IPS-20b (cell line): ENCODE measurements around the gene RNF213.
"Not testable (repeated sequence)": the region's sequence is repeated elsewhere in the genome, so short reads cannot be mapped to it uniquely, and the experiment has no call there.

Experiments used
- H3K27ac ChIP-seq: one replicate; pipeline ENCODE4 v1.5.1; 2013; ENCODE audit warnings: low read length
- H3K27me3 ChIP-seq: 2 replicates; pipeline ENCODE4 v1.6.1; 2013; ENCODE audit warnings: mild to moderate bottlenecking, low read length, inconsistent platforms; ENCODE audit not compliant: insufficient read depth
- H3K36me3 ChIP-seq: 2 replicates; pipeline ENCODE4 v1.6.1; 2013; ENCODE audit warnings: low read depth, mild to moderate bottlenecking, inconsistent platforms, low read length, moderate library complexity; ENCODE audit not compliant: insufficient read depth
- H3K4me1 ChIP-seq: 2 replicates; pipeline ENCODE4 v1.6.1; 2013; ENCODE audit warnings: mild to moderate bottlenecking, control low read depth, inconsistent platforms, low read length, moderate library complexity; ENCODE audit not compliant: insufficient read depth
- H3K4me3 ChIP-seq: 2 replicates; pipeline ENCODE4 v1.5.1; 2013; ENCODE audit warnings: mild to moderate bottlenecking, low read length, inconsistent platforms
- H3K9ac ChIP-seq: 2 replicates; pipeline ENCODE4 v1.6.1; 2013; ENCODE audit warnings: low read depth, mild to moderate bottlenecking, inconsistent platforms, low read length, moderate library complexity
- H3K9me3 ChIP-seq: 2 replicates; pipeline ENCODE4 v1.6.1; 2013; ENCODE audit warnings: mild to moderate bottlenecking, low read depth, low read length, inconsistent platforms; ENCODE audit not compliant: insufficient read depth

Gene RNF213

DNA sequence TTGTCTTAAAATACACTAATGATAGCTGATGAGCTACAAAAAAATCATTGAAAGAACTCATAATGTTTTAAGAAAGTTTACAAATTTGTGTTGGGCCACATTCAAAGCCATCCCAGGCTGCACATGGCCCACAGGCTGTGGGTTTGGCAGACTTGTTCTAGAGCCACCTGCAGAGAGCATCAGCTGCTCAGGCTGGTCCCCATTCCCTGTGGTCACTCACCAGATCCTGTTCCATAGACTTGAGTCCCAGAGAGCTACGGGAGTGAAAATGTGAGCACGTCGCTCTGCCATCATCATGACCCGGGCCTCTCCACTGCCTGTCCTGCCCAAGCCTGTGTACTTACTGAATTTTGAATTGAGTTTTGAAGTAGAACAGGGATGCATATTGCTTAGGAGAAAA lies 33.5 kb upstream of the RNF213 start:
- Histone ChIP-seq H3K9ac (no peak overlapping the region), H3K36me3 (peaks cover 9% of the 10 kb centered on the region; the same call in 1 of the 2 replicates), H3K4me3 (no peak overlapping the region), H3K4me1 (peaks cover 7% of the 10 kb centered on the region), H3K27me3 (no peaks in the 10 kb centered on the region), H3K27ac (no peak overlapping the region), H3K9me3 (peaks cover 9% of the 10 kb centered on the region; the same call in 1 of the 2 replicates)

DNA sequence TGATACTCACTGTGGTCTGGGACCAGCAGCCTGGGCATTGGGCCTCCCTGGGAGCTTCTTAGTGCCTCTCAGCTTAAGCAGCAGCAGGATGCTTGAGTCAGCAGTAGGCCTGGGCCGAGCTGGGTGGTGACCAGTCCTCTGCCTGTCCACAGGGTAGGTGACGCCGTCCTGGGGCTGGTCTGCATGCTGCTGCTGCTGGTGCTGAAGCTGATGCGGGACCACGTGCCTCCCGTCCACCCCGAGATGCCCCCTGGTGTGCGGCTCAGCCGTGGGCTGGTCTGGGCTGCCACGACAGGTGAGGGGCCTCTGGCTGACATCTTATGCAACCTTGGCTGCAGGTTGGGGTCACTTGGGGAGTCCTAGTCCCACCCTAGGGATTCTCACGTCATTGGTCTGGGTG lies 33.0 kb upstream of the RNF213 start:
- no peak overlapping the region for H3K27ac ChIP-seq
- H3K36me3 ChIP-seq, result peaks cover 14% of the 10 kb centered on the region
- peaks cover 7% of the 10 kb centered on the region for H3K4me1 ChIP-seq
- H3K9ac ChIP-seq, result no peak overlapping the region
- no peaks in the 10 kb centered on the region for H3K27me3 ChIP-seq
- H3K9me3 ChIP-seq, result peaks cover 13% of the 10 kb centered on the region; the same call in 1 of the 2 replicates
- H3K4me3 ChIP-seq, result no peak overlapping the region

DNA sequence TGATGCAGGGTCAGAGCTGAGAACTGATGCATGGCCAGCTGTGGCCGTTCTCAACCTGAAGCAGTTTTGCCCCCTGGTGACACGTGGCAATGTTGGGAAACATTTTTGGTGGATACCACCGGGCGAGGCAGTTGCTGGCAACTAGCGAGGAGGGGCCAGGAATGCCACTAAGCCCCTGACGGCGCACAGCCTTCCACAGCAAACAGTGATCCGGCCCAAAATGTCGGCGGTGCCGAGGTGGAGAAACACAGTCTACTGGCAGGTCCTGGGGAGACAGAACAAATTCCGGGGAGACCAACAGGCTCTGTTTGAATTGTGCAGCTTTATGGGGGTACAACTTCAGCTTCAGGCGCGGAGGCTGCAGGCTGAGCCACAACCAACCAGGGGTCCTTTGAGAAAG lies 32.2 kb upstream of the RNF213 start:
- Histone ChIP-seq H3K4me3 (no peak overlapping the region), H3K27me3 (no peaks in the 10 kb centered on the region)

DNA sequence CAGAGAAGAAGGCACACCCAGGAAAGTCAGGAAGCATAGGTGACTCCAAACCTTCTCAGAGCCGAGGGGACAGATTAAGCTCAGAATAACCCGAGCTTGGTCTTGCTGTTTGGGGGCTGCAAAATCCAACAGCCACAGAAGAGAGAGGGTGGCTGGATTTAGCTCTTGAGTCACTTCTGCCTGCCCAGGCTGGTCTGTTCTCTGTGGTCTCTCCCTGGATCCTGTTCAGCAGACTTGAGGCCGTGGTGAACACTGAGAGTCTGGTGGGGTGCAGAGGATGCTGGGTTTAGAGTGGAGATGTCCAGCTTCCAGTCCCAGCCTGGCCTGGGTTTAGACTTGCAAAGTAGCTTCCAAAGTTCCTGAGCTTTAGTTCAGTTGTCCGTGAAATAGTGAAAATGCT lies 31.6 kb upstream of the RNF213 start:
- no peaks in the 10 kb centered on the region for H3K27me3 ChIP-seq
- H3K27ac ChIP-seq, result no peak overlapping the region
- no peak overlapping the region for H3K4me3 ChIP-seq
- peaks cover 7% of the 10 kb centered on the region for H3K4me1 ChIP-seq
- peaks cover 15% of the 10 kb centered on the region; the same call in 1 of the 2 replicates for H3K9me3 ChIP-seq
- H3K9ac ChIP-seq, result no peak overlapping the region
- H3K36me3 ChIP-seq, result peaks cover 16% of the 10 kb centered on the region

More for the DNA sequence above, 32.2 kb upstream of the RNF213 start:
- no peak overlapping the region for H3K9ac ChIP-seq
- H3K27ac ChIP-seq, result no peak overlapping the region
- peaks cover 7% of the 10 kb centered on the region for H3K4me1 ChIP-seq
- H3K9me3 ChIP-seq, result peaks cover 15% of the 10 kb centered on the region; the same call in 1 of the 2 replicates
- peaks cover 16% of the 10 kb centered on the region for H3K36me3 ChIP-seq

DNA sequence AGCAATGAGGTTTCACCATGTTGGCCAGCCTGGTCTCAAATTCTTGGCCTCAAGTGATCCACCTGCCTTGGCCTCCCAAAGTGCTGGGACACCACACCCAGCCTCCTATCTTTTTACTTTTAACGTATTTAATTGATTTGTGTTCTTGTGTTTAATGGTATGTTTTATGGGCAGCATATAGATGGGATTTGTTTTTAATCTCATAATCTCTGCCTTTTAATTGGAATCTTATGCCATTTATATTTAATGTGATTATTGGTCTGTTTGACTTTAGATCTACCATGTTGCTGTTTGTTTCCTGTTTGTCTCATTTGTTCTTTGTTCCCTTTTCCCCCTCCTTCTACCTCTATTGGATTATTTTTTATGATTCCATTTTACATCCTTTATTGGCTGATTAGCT lies 28.2 kb upstream of the RNF213 start:
- Histone ChIP-seq H3K36me3 (peaks cover 22% of the 10 kb centered on the region), H3K27ac (no peak overlapping the region), H3K9me3 (peaks cover 15% of the 10 kb centered on the region; the same call in 1 of the 2 replicates)

DNA sequence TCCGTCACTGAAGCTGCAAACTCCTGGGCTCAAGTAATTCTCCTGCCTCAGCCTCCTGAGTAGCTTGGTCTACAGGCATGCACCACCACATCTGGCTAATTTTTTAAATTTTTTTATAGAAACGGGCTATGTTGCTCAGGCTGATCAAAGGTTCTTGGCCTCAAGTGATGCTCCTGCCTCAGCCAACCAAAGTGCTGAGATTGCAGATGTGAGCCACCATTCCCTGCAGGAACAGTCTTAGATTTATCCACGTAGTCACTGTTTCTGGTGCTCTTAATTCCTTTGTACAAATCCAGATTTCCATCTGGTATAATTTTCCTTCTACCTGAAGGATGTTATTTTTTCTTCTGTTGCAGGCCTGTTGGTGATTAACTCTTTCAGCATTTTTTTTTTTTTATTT lies 27.4 kb upstream of the RNF213 start:
- Histone ChIP-seq H3K9me3 (peaks cover 15% of the 10 kb centered on the region; the same call in 1 of the 2 replicates), H3K27me3 (no peaks in the 10 kb centered on the region), H3K9ac (no peak overlapping the region), H3K4me1 (no peaks in the 10 kb centered on the region), H3K4me3 (no peak overlapping the region), H3K36me3 (peaks cover 26% of the 10 kb centered on the region), H3K27ac (no peak overlapping the region)

More for the DNA sequence above, 28.2 kb upstream of the RNF213 start:
- Histone ChIP-seq H3K9ac (no peak overlapping the region), H3K27me3 (no peaks in the 10 kb centered on the region), H3K4me3 (no peak overlapping the region), H3K4me1 (no peaks in the 10 kb centered on the region)

DNA sequence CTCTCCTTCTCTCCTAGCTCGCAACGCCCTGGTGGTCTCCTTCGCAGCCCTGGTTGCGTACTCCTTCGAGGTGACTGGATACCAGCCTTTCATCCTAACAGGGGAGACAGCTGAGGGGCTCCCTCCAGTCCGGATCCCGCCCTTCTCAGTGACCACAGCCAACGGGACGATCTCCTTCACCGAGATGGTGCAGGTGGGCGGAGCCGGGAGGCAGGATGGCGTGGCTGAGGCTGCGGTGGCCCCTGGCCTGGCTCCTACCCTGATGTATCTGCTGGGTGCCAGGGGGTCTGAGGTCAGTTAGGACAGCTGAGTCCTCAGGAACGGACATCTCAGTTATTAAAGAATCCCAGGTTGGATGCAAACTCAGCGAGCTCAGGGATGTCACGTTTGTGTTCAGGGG lies 23.7 kb upstream of the RNF213 start:
- H3K27ac ChIP-seq, result no peak overlapping the region
- no peaks in the 10 kb centered on the region for H3K27me3 ChIP-seq
- no peaks in the 10 kb centered on the region for H3K4me1 ChIP-seq
- H3K9me3 ChIP-seq, result peaks cover 9% of the 10 kb centered on the region; the same call in 1 of the 2 replicates
- H3K9ac ChIP-seq, result no peak overlapping the region
- no peak overlapping the region for H3K4me3 ChIP-seq
- peaks cover 30% of the 10 kb centered on the region for H3K36me3 ChIP-seq

DNA sequence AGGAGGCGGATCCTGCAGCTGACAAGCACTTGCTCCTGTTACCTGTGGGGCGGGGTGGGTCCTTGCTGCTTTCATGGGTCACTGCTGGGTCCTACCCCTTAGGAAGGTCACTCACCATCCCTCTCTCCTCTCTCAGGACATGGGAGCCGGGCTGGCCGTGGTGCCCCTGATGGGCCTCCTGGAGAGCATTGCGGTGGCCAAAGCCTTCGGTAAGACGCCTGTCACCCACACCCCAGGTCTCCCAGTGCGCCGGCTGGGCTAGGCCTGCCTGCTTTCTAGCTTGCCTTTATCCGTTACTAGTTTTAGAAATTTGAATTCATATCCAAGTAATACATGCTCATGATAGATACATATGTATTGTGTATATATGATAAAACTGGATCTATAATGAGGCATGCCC lies 23.3 kb upstream of the RNF213 start:
- Histone ChIP-seq H3K9me3 (peaks cover 5% of the 10 kb centered on the region; the same call in 1 of the 2 replicates), H3K36me3 (peaks cover 26% of the 10 kb centered on the region)

DNA sequence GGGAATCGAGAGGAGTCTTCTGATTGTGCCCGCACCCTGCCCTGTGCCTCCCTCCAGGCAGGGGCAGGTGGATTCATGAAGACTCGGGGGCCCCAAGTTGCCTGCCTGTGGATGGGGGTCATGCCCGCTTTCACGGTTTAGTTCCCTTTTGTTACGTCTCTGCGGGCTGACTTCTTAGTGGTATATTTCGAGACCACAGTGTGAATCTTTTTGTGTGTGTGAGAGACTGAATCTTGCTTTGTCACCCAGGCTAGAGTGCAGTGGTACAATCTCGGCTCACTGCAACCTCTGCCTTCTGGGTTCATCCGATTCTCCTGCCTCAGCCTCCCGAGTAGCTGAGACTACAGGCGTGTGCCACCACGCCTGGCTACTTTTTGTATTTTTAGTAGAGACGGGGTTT lies 18.1 kb upstream of the RNF213 start:
- Histone ChIP-seq H3K4me1 (no peaks in the 10 kb centered on the region), H3K9ac (no peak overlapping the region), H3K9me3 (no peaks in the 10 kb centered on the region), H3K36me3 (peaks cover 15% of the 10 kb centered on the region), H3K27me3 (no peaks in the 10 kb centered on the region), H3K4me3 (no peak overlapping the region), H3K27ac (no peak overlapping the region)

More for the DNA sequence above, 23.3 kb upstream of the RNF213 start:
- no peak overlapping the region for H3K4me3 ChIP-seq
- H3K27ac ChIP-seq, result no peak overlapping the region
- no peak overlapping the region for H3K9ac ChIP-seq
- no peaks in the 10 kb centered on the region for H3K4me1 ChIP-seq
- H3K27me3 ChIP-seq, result no peaks in the 10 kb centered on the region

DNA sequence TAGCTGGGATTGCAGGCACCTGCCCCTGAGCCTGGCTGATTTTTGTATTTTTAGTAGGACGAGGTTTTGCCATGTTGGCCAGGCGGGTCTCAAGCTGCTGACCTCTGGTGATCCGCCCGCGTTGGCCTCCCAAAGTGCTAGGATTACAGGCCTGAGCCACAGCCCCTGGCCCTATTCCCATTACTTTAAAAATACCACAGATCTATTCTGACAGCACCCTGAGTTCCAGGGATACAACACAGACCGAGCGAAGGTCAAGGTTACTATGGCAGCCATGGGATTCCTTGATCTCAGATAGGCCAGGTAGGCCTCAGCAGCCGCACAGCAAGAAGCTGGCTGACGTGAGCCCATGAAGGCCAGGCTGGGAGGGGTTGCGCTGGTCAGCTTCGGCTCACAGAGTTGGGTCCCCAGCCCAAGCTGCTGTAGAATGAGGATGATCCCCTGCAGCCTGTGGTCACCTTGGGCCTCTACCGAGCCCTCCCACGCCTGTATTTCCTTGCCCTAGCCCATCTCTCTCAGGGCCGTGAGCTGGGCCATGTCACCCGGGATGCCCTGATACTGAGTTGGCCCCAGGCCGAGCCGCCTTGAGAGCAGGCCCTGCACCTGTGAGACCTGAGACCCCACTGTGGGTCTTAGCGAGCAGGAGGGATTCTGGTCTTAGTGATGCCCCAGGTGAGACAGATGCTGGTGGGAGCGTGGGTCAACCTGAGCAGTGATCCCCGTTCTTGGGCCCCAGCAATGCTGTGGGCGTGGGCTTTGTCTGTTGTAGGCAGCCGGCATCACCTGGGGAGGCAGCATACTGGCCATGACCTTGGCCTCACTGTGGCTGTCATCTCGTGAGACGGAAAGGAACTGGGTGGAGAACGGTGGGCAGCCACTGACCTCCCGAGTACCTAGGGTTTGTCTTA lies 16.9 kb upstream of the RNF213 start:
- Histone ChIP-seq H3K27ac (no peak overlapping the region), H3K27me3 (no peaks in the 10 kb centered on the region), H3K9ac (no peak overlapping the region), H3K36me3 (peaks cover 11% of the 10 kb centered on the region), H3K4me3 (no peak overlapping the region), H3K9me3 (no peaks in the 10 kb centered on the region), H3K4me1 (no peaks in the 10 kb centered on the region)

DNA sequence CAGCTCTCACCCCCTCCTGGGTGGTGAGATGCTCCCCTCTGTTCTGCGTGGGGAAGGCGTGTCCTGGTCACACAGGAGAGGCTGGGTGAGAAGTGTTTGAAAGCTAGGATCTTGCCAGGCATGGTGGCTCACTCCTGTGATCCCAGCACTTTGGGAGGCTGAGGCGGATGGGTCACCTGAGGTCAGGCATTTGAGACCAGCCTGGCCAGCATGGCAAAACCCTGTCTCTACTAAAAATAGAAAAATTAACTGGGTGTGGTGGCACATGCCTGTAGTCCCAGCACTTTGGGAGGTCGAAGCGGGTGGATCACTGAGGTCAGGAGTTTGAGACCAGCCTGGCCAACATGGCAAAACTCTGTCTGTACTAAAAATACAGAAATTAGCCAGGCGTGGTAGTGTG lies 16.2 kb upstream of the RNF213 start:
- H3K36me3 ChIP-seq, result peaks cover 11% of the 10 kb centered on the region
- not testable (repeated sequence) for H3K4me3 ChIP-seq, H3K9me3 ChIP-seq, H3K4me1 ChIP-seq, H3K9ac ChIP-seq, H3K27ac ChIP-seq, H3K27me3 ChIP-seq

DNA sequence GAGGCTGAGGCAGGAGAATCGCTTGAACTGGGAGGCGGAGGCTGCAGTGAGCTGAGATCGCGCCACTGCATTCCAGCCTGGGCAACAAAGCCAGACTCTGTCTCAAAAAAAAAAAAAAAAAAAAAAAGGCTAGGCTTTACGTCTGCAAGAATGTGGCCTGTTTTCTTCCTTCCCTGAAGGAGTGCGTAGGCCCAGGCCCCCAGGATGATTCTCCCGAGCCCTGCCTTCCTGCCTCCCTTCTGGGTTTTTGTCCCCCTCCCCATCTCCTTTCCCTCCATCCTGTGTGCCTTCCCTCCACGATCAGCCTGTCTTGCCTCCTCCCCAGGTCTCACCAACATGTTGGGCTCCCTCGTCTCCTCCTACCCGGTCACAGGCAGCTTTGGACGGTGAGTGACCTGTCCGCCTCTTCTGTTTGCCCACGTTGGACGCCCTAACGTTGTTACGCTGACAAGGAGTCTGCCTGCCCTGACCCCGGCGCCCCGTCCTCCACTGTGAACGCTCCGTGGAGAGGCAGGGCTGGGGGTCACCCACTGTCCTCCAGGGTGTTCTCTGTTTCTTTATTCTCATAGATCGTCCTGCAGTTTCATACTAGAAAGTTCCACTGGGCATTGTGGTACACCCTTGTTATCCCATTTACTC lies 15.7 kb upstream of the RNF213 start:
- H3K27me3 ChIP-seq, result no peaks in the 10 kb centered on the region
- no peak overlapping the region for H3K9ac ChIP-seq
- H3K4me3 ChIP-seq, result no peak overlapping the region
- no peaks in the 10 kb centered on the region for H3K9me3 ChIP-seq
- no peaks in the 10 kb centered on the region for H3K4me1 ChIP-seq
- no peak overlapping the region for H3K27ac ChIP-seq
- peaks cover 11% of the 10 kb centered on the region for H3K36me3 ChIP-seq
